Measurements from ENCODE around the gene SNCAIP.

DNA sequence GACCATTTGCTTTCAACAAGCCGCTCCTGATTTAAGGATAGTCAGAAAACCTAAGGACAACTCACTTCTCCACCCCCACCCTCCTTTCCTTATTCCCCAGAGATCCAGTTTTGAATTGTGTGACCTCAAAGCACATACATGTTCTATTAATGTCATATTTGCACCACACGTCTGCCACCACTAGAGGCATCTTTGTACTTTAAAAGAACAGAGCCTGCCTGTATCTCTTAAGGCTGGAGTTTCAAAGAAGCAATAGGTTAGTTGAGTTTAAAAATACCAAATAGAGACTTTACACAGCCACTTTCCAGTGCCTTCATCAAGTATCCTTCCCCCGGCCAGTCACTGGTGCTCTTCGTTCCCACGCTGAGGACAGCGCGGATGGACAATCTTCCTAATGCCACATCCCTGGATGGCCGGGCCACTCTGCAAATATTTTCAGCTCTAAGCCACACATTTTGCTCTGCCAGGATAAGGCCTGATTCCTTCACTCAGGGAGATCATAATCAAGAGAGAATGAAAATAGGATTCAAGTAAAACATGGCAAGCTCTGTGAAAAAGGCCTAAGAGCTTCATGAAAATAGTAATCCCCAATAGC is 146.3 kb downstream of the SNCAIP start:
- TF ChIP-seq, protein P1, sequence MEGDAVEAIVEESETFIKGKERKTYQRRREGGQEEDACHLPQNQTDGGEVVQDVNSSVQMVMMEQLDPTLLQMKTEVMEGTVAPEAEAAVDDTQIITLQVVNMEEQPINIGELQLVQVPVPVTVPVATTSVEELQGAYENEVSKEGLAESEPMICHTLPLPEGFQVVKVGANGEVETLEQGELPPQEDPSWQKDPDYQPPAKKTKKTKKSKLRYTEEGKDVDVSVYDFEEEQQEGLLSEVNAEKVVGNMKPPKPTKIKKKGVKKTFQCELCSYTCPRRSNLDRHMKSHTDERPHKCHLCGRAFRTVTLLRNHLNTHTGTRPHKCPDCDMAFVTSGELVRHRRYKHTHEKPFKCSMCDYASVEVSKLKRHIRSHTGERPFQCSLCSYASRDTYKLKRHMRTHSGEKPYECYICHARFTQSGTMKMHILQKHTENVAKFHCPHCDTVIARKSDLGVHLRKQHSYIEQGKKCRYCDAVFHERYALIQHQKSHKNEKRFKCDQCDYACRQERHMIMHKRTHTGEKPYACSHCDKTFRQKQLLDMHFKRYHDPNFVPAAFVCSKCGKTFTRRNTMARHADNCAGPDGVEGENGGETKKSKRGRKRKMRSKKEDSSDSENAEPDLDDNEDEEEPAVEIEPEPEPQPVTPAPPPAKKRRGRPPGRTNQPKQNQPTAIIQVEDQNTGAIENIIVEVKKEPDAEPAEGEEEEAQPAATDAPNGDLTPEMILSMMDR (IDR thresholded peaks at IDR 0.05; ENCODE audit: insufficient read depth, low read length, poor library complexity, severe bottlenecking) = peak; percentile 65
- no peak for TF ChIP-seq EZH2phosphoT487 (conservative IDR thresholded peaks at IDR 0.05; ENCODE audit: low read length)
